Spinal cord (tissue), 10 donors: Measurements from ENCODE around the gene PHGDH. TPM values are rescaled to one million over a fixed set of nuclear protein-coding genes. Genes with fewer than 3 reads are reported as not detected.

ENCODE experiments used
- DNase-seq, 6 donors: peaks; one replicate each; pipeline versions ENCODE4 v3.0.0 to v3.0.0-alpha.2; 2013 to 2015; ENCODE audit warnings: low spot score in 6 of 6, low read depth in 4 of 6
- H3K27ac ChIP-seq: one replicate; pipeline ENCODE4 v1.5.1; 2013; ENCODE audit warnings: low read depth, low read length, control low read depth
- H3K27me3 ChIP-seq: one replicate; pipeline ENCODE4 v1.6.1; 2013; ENCODE audit warnings: low read length; ENCODE audit not compliant: control insufficient read depth, insufficient read depth
- H3K36me3 ChIP-seq: one replicate; pipeline ENCODE4 v1.6.1; 2013; ENCODE audit warnings: low read length; ENCODE audit not compliant: control insufficient read depth, insufficient read depth
- H3K4me1 ChIP-seq: one replicate; pipeline ENCODE4 v1.6.1; 2013; ENCODE audit warnings: low read length; ENCODE audit not compliant: control insufficient read depth, insufficient read depth
- H3K4me3 ChIP-seq: one replicate; pipeline ENCODE4 v1.5.1; 2013; ENCODE audit warnings: low read depth, low read length, control low read depth
- H3K9me3 ChIP-seq: one replicate; pipeline ENCODE4 v1.6.1; 2013; ENCODE audit warnings: low read length; ENCODE audit not compliant: control insufficient read depth, insufficient read depth
- WGBS: methylation state at CpG from one replicate; pipeline ENCODE4 v1.1.5; 2013; ENCODE audit warnings: missing lambda C conversion rate; ENCODE audit not compliant: insufficient coverage; 5-methylcytosine and 5-hydroxymethylcytosine counted together
- polyA plus RNA-seq, 2 donors: library from polyadenylated mRNA; unstranded; fragments of 120-200 nt; gene quantifications; one replicate each; pipeline ENCODE4 v1.2.1, GENCODE V29; 2013; ENCODE audit not compliant: insufficient read length in 2 of 2
- total RNA-seq, 2 donors: library from RNA; depleted of rRNA in 1 of 2; stranded (reverse); fragments of 120-200 nt in 1 of 2; fragments of >200 nt in 1 of 2; gene quantifications; one replicate each; pipeline versions ENCODE4 v1.2.3 to v1.2.4, GENCODE V29; 2013 to 2014
- donor health status: healthy.

PHGDH gene
- total and polyA plus RNA-seq, 4 donors = 72.1 to 227 (median 143) TPM

DNA sequence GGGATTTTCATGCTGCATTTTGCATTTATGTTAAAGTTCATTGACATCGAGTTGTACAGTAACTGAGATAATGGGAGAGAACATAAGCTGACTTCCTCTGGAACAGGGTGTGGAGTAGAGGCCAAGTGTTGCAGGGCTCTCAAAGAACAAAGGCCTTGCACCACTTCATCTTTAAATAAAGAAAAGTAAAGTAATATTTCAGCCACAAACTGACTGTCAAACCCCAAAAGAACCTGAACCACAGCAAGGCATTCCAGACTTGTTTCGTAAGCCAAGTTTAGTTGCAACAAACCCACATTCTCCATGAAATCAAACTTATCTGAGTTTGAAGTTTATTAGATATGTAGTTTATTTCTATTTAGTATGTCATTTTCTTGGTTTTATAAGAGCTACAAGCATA, 76.0 kb downstream of the PHGDH start:
- no CpG with 5 or more reads among the region's 2 CpGs for WGBS
- no peaks in the 10 kb centered on the region for H3K4me1 ChIP-seq

DNA sequence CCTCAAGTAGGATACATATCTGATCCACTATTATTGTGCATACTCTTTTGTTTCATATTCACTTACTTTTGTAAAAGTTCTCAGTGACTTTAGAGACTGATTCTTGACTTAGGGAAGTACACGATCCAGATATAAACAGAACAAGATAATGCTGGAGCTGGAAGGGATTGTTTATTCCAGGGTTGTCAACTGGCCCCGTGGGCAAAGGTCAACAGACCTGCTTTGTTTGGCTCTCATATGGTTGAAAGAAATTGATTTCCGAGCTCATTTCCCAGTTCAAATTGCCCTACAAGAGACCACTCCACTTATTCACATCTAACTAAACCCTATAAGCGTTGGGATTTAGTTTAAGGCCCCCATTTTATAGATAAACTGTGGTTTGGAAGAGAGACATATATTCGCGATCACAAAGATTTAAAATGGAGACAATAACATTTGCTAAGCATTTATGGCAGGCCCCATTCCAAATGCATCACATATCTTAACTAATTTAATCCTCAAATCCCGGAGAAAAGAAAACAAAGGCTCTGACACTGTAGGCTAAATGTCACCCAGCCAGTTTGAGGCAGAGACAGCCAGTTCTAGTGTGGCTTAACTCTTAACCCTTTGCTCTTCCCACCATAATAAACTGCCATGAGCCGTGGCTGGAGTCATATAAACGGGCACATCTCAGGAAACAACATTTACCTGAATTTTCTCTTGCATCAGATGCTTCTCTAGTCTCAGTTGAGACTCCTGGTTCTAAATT, 78.9 kb downstream of the PHGDH start:
- no peaks in the 10 kb centered on the region for H3K27me3 ChIP-seq
- H3K4me1 ChIP-seq = no peaks in the 10 kb centered on the region
- no peaks in the 10 kb centered on the region for H3K9me3 ChIP-seq
- H3K27ac ChIP-seq = no peak overlapping the region
- WGBS = 75% methylated on average over 3 of the region's 9 CpGs
- H3K4me3 ChIP-seq = no peak overlapping the region
- DNase-seq = no peak
- no peaks in the 10 kb centered on the region for H3K36me3 ChIP-seq

More for the DNA sequence above, 76.0 kb downstream of the PHGDH start:
- Histone ChIP-seq H3K27me3 (no peaks in the 10 kb centered on the region), H3K36me3 (no peaks in the 10 kb centered on the region), H3K27ac (no peak overlapping the region), H3K4me3 (no peak overlapping the region), H3K9me3 (no peaks in the 10 kb centered on the region)
- no peak for DNase-seq

DNA sequence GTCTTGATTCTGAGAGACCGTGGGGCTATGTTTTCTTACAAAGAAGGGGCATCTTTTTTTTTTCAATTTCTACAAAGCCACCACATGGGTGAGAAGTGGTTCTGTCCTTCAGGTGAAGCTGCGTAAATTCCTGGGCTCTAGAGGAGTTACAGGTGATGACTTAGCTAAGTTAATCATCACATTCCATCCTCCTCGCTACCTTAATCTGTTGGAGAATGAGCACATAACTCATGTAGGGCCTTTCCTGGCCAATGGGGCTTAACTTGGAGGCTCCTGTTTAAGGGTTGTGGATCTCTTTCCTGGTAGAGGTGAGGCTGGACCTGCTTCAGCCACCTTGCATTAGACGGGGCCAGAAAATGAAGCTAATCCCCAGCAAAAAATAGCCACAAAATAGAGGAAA, 79.6 kb downstream of the PHGDH start:
- no peak overlapping the region for H3K4me3 ChIP-seq
- no peaks in the 10 kb centered on the region for H3K27me3 ChIP-seq
- no peaks in the 10 kb centered on the region for H3K9me3 ChIP-seq
- no peaks in the 10 kb centered on the region for H3K36me3 ChIP-seq
- H3K27ac ChIP-seq = no peak overlapping the region
- H3K4me1 ChIP-seq = no peaks in the 10 kb centered on the region
- no CpG with 5 or more reads among the region's 4 CpGs for WGBS
- no peak for DNase-seq

Other genes with a start within 250 kb of the PHGDH start
- gene HSD3B1, start 204.7 kb upstream of the PHGDH start, total RNA-seq = under 1 TPM in 1 of 2 donors, not detected in 1; 0.61 TPM
- 1 to 10 TPM in 1 of 2 donors, under 1 TPM in 1; 0.90 to 1.3 TPM for gene HSD3B1, start 204.7 kb upstream of the PHGDH start, polyA plus RNA-seq
- gene ZNF697, start 63.7 kb upstream of the PHGDH start, total RNA-seq = 10 to 100 TPM; 13.8 to 15.5 TPM
- gene ZNF697, start 63.7 kb upstream of the PHGDH start, polyA plus RNA-seq = 10 to 100 TPM; 11.3 to 11.5 TPM
- 1 to 10 TPM in 1 of 2 donors, not detected in 1; 1.8 TPM for gene HMGCS2, start 57.0 kb downstream of the PHGDH start, total RNA-seq
- gene HMGCS2, start 57.0 kb downstream of the PHGDH start, polyA plus RNA-seq = under 1 TPM; 0.27 to 0.63 TPM
- not detected for gene REG4, start 99.5 kb downstream of the PHGDH start, total RNA-seq
- gene REG4, start 99.5 kb downstream of the PHGDH start, polyA plus RNA-seq = not detected
- not detected for gene ADAM30, start 184.6 kb downstream of the PHGDH start, total RNA-seq
- gene ADAM30, start 184.6 kb downstream of the PHGDH start, polyA plus RNA-seq = not detected